Heart left ventricle (tissue), 16 donors: Measurements from ENCODE around the gene B3GLCT. TPM values are rescaled to one million over a fixed set of nuclear protein-coding genes. Genes with fewer than 3 reads are reported as not detected.

Source experiments
- ATAC-seq, 4 donors: fragments of 200-7000 bp; cut with Tn5 transposase; one replicate each; pipeline ENCODE4 v1.9.1; 2020 to 2022; ENCODE audit warnings: moderate library complexity in 4 of 4, mild to moderate bottlenecking in 3 of 4, moderate number of reproducible peaks in 1 of 4
- DNase-seq, 5 donors: peaks; one replicate each; pipeline ENCODE4 v3.0.0-alpha.2; 2020
- H3K27ac ChIP-seq, 12 donors: fragments of 200-600 bp; sonication (generic) in 4 of 12; one replicate each; pipeline versions ENCODE4 v1.5.0 to v1.8.0; 2016 to 2022; ENCODE audit warnings: mild to moderate bottlenecking in 2 of 12
- H3K27me3 ChIP-seq, 9 donors: fragments of 200-600 bp; sonication (generic) in 2 of 9; one replicate each; pipeline versions ENCODE4 v1.5.1 to v1.8.0; 2016 to 2022; ENCODE audit warnings: mild to moderate bottlenecking in 3 of 9
- H3K36me3 ChIP-seq, 9 donors: fragments of 200-600 bp; sonication (generic) in 2 of 9; one replicate each; pipeline versions ENCODE4 v1.5.0 to v1.8.0; 2018 to 2022; ENCODE audit warnings: mild to moderate bottlenecking in 2 of 9
- H3K4me1 ChIP-seq, 12 donors: fragments of 200-600 bp; sonication (generic) in 4 of 12; one replicate each; pipeline versions ENCODE4 v1.5.0 to v1.8.0; 2016 to 2022; ENCODE audit warnings: mild to moderate bottlenecking in 3 of 12
- H3K4me3 ChIP-seq, 12 donors: fragments of 200-600 bp; sonication (generic) in 4 of 12; one replicate each; pipeline versions ENCODE4 v1.5.0 to v1.8.0; 2017 to 2022; ENCODE audit warnings: mild to moderate bottlenecking in 9 of 12, moderate library complexity in 4 of 12
- H3K9me3 ChIP-seq, 12 donors: fragments of 200-600 bp; sonication (generic) in 4 of 12; one replicate each; pipeline versions ENCODE4 v1.5.0 to v1.8.0; 2016 to 2022; ENCODE audit warnings: mild to moderate bottlenecking in 1 of 12
- CTCF ChIP-seq, 12 donors: fragments of 200-600 bp; sonication (generic) in 4 of 12; IDR thresholded peaks; one replicate each; pipeline versions ENCODE4 v1.5.0 to v1.8.0; 2018 to 2022; ENCODE audit warnings: antibody characterized with exemption in 12 of 12, mild to moderate bottlenecking in 5 of 12
- POLR2A ChIP-seq, 2 donors: fragments of 450-650 bp; IDR thresholded peaks; one replicate each; pipeline ENCODE4 v1.6.1; 2017; ENCODE audit warnings: antibody characterized with exemption in 2 of 2, mild to moderate bottlenecking in 2 of 2, moderate library complexity in 2 of 2
- WGBS, 4 donors: extraction: QIAGEN DNeasy Blood & Tissue Kit in 2 of 4; methylation state at CpG; one replicate each; pipeline versions ENCODE4 v1.1.5 to v1.1.7; 2013 to 2018; 5-methylcytosine and 5-hydroxymethylcytosine counted together
- intact Hi-C, 10 donors: fragments of 100-400 bp; cut with DNase I; formaldehyde crosslinking; loops; one replicate each; pipeline versions ENCODE4 v1.11.1 to v1.14.2; 2022
- polyA plus RNA-seq, 2 donors: library from polyadenylated mRNA; stranded (reverse); fragments of 200-250 nt; gene quantifications; one replicate each; pipeline ENCODE4 v1.2.3, GENCODE V29; 2013
- total RNA-seq, 9 donors: library from RNA; depleted of rRNA in 2 of 9; stranded (reverse); fragments of >200 nt in 2 of 9; fragmentation: NEBNext Ultra II Directional in 3 of 9; extraction: Animal tissue kit (Norgen Biotek cat#: 25700) in 3 of 9; gene quantifications; one replicate each; pipeline versions ENCODE4 v1.1.0 to v1.2.4, GENCODE V29; 2016 to 2023
- donor health status: ischemic (EF 13 %, LVEDD 7.1; RV severe dilation, severe dysfunction).
- donor health status: healthy with polysubstance abuse.
- donor health status: DM: no; HTN: yes; CAD: no.
- donor health status: DM: no; HTN: no; CAD: no.
- donor health status: ischemic (EF 25% LVEDD 6.9; RV normal size, moderate dysfunction).
- donor health status: ischemic (EF 25% LVEDD 5.7; RV mildly dilated, moderate dysfunction).
- donor health status: healthy.
- donor health status: DM: yes; HTN: yes; CAD: no.
- donor health status: ischemic (EF 35%, LVEDD 5.7; RV mildly dilated, moderate dysfunction).
- donor health status: nonischemic (EF 11% LVEDD 7.7; RV severe dilation, severe dysfunction).
- donor health status: DM: yes; HTN: yes; CAD: no.
- donor health status: PGD.
- donor health status: ischemic (EF 29% LVEDD 5.4; RV normal size, mild dysfunction).
- donor health status: nonischemic (EF 23%, LVEDD 6.1; RV moderate dilation, normal function).

B3GLCT gene
- total and polyA plus RNA-seq, 11 donors: 5.5 to 27.2 (median 20.3) TPM

DNA sequence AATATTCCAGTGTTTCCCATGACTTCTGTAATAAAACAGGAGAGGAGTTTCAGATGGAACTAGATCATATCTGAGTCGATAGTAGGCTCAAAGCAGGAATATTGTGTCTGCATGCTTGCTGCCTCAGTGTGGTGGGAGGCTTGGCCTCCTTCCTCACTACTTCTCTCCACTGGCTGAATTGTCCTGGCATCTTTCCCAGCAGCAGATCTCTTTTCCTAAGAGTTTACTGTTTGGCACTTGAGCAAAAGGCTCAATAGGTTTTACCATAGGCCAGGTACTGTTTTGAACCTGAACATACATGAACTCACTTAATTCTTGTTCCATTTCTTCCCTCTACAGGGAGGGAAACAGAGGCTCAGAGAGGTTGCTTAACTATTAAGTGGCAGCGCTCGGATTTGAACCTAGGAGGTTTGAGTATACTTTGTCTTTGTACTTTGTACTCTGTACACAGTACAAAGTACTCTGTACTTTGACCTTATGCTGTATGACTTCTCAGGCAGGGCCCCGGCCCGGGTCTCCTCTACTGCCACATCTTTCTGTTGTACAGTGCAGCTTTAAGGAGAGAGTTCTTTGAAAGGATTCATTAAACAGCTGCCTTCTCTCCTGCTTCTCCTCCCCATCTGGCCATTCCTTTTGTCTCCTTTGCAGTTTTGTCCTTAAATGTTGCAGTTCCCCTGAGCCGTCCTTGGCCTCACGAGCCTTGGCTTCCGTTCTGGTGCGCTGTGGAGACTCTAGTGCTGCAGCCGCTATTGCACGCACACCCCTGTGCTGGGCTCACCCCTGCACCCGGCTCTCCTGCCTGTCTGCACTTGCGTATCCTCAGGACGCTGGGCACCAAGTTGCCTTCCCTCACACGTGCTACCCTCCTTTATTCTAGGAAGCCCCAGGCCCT lies 8.1 kb downstream of the B3GLCT start:
- Histone ChIP-seq H3K27me3 (no peaks in the 10 kb centered on the region), H3K9me3 (no peaks in the 10 kb centered on the region), H3K4me3 (peak overlapping the region in 4 of 12 donors; percentile 12 to 38 (median 34)), H3K36me3 (no peaks in the 10 kb centered on the region), H3K4me1 (peaks cover 0 to 60% (median 30%) of the 10 kb centered on the region in 12 donors), H3K27ac (peak overlapping the region; percentile 45 to 90 (median 74))
- ATAC-seq (peak; percentile 58 to 73 (median 67)), DNase-seq (peak in 4 of 5 donors; percentile 40 to 73 (median 46))
- WGBS, 4 donors: 38 to 52% (median 43%) methylated on average over 15 of the region's 15 CpGs
- intact Hi-C loops: loop anchor here in 1 of 10 donors (10.0 kb wide), 1 partner anchor 217 kb away; no protein-coding TSS in a partner anchor
- no peak for TF ChIP-seq CTCF (IDR thresholded peaks at IDR 0.05)

DNA sequence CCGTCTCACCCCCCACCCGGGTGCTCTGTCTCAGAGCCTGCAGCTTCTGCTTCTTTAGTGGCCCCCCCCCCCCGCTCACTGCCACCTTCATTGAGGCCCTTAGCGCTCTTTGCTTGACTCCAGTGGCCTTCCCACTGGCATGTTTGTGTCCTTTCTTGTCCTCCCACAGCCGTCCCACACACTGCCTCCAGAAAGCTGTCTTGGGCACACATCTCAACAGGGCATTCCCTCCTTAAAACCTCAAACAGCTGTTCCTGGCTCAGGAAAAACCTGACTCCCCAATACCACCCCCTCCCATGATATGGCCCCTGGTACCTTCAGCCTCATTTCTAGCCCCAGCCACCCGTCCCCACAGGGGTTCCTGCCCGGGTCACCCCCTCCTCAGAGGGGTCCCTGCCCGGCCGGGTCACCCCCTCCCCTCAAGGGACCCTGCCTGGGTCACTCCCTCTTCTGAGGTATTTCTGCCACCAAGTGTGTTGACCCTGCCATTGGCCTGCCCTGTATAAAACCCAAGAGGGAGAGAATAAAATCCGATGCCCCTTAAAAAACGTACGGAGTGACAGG lies 8.9 kb downstream of the B3GLCT start:
- ATAC-seq (peak; percentile 1 to 9 (median 2)), DNase-seq (no peak)
- Histone ChIP-seq H3K9me3 (no peaks in the 10 kb centered on the region), H3K36me3 (no peaks in the 10 kb centered on the region), H3K27me3 (no peaks in the 10 kb centered on the region), H3K27ac (peak overlapping the region; percentile 45 to 90 (median 74)), H3K4me1 (peaks cover 0 to 54% (median 30%) of the 10 kb centered on the region in 12 donors), H3K4me3 (peak overlapping the region in 7 of 12 donors; percentile 11 to 38 (median 30))
- TF ChIP-seq CTCF (IDR thresholded peaks at IDR 0.05) (no peak), POLR2A (IDR thresholded peaks at IDR 0.05) (no peak)
- WGBS, 4 donors: 46 to 65% (median 58%) methylated on average over 12 of the region's 12 CpGs
- intact Hi-C loops: loop anchor here in 1 of 10 donors (10.0 kb wide), 1 partner anchor 216 kb away; no protein-coding TSS in a partner anchor

DNA sequence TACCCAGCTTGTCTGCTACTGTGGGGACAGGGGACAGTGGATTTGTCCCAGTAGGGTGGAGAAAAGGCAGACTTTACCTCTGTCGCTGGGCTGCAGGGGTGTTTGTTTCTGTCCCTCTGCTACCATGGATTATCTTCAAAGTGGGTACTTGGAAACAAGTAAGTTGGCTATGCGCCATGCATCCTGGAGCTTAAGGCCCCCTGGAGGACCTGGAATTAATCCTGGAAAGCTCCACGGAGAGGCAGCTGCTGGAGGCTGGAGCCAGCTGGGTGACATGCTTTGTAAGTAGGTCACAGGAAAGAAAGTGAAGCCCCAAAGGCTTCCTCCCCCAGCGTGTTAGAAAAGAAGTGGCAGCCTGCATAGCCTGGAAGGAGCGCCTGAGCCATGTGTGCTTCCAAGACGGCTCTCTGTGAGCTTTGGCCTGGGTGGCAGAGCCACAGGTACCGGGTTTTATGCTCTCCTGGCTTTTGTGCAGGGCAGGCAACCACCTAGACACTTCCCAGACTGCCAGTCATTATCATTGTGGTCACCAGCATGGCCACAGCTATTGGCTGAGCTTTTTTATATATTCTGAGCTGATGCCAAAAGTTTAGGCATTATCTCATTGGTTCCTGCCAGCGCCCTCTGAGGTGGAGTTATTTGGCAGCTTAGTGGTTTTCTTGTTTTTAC lies 9.5 kb downstream of the B3GLCT start:
- ATAC-seq: peak; percentile 77 to 83 (median 82)
- peak overlapping the region; percentile 45 to 90 (median 74) for H3K27ac ChIP-seq
- H3K4me1 ChIP-seq: peaks cover 0 to 54% (median 36%) of the 10 kb centered on the region in 12 donors

More for the DNA sequence above, 9.5 kb downstream of the B3GLCT start:
- peak overlapping the region in 7 of 12 donors; percentile 11 to 38 (median 30) for H3K4me3 ChIP-seq
- H3K27me3 ChIP-seq: no peaks in the 10 kb centered on the region
- no peaks in the 10 kb centered on the region for H3K9me3 ChIP-seq
- intact Hi-C loops: loop anchor here in 1 of 10 donors (10.0 kb wide), 1 partner anchor 215 kb away; no protein-coding TSS in a partner anchor
- TF ChIP-seq POLR2A (IDR thresholded peaks at IDR 0.05): no peak
- no peak for TF ChIP-seq CTCF (IDR thresholded peaks at IDR 0.05)
- peak; percentile 66 to 91 (median 74) for DNase-seq
- no peaks in the 10 kb centered on the region for H3K36me3 ChIP-seq
- WGBS, 4 donors: 11 to 21% (median 16%) methylated on average over 8 of the region's 8 CpGs
